ENCODE measurements around the gene AGBL1.

DNA sequence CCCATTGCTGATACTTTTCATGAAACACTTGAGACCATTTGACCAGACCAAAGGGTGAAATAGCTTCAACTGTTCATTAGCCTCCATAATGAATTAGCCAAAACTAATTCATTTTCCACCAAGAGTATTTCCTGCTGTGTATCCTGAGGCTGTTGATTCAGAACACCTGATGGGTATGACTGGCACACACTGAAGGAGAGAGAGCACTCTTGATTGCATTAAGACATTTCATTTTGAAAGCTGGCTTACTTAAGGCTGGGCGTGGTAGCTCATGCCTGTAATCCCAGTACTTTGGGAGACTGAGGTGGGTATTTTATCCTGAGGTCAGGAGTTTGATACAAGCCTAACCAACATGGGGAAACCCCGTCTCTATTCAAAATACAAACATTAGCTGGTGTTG lies 175.6 kb downstream of the AGBL1 start:
- TF ChIP-seq ZNF768 (tag by site-specific recombination; IDR thresholded peaks at IDR 0.05) (no peak), FEZF1 (tag by site-specific recombination; IDR thresholded peaks at IDR 0.05) (no peak), ZNF560 (tag by site-specific recombination; IDR thresholded peaks at IDR 0.05; ENCODE audit: borderline replicate concordance) (no peak), SETDB1 (IDR thresholded peaks at IDR 0.05; ENCODE audit: insufficient read length, low read length) (no peak)
- TF ChIP-seq, protein P1, sequence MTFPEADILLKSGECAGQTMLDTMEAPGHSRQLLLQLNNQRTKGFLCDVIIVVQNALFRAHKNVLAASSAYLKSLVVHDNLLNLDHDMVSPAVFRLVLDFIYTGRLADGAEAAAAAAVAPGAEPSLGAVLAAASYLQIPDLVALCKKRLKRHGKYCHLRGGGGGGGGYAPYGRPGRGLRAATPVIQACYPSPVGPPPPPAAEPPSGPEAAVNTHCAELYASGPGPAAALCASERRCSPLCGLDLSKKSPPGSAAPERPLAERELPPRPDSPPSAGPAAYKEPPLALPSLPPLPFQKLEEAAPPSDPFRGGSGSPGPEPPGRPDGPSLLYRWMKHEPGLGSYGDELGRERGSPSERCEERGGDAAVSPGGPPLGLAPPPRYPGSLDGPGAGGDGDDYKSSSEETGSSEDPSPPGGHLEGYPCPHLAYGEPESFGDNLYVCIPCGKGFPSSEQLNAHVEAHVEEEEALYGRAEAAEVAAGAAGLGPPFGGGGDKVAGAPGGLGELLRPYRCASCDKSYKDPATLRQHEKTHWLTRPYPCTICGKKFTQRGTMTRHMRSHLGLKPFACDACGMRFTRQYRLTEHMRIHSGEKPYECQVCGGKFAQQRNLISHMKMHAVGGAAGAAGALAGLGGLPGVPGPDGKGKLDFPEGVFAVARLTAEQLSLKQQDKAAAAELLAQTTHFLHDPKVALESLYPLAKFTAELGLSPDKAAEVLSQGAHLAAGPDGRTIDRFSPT (tag by site-specific recombination; IDR thresholded peaks at IDR 0.05), result no peak
